Epithelial cell of esophagus (primary cell): ENCODE results near the gene MYOM3.

Experiments used
- DNase-seq: peaks from one replicate; pipeline ENCODE4 v3.0.0; 2010; ENCODE audit warnings: low read depth
- H3K4me3 ChIP-seq: 2 replicates; pipeline ENCODE4 v1.5.1; 2011; ENCODE audit warnings: mild to moderate bottlenecking, low read length, control low read depth
- CTCF ChIP-seq: IDR thresholded peaks from 2 replicates; pipeline ENCODE4 v1.5.1; 2011; ENCODE audit warnings: low read depth, mild to moderate bottlenecking, low read length, control low read depth, inconsistent platforms; ENCODE audit not compliant: insufficient read depth; ENCODE audit errors: missing control alignments

The MYOM3 gene

GRCh38 chr1:24109166-24109483 lies 2.8 kb downstream of the MYOM3 start:
- TF ChIP-seq CTCF, result no peak
- DNase-seq, result no peak
- H3K4me3 ChIP-seq, result no peak overlapping the region

GRCh38 chr1:24108334-24109165 lies 3.4 kb downstream of the MYOM3 start:
- peak; percentile 97 for DNase-seq
- TF ChIP-seq CTCF, result no peak
- no peak overlapping the region for H3K4me3 ChIP-seq

- no peak for TF ChIP-seq CTCF
- peak; percentile 62 for DNase-seq
- H3K4me3 ChIP-seq, result no peak overlapping the region
Measured at GRCh38 chr1:24107462-24108138, 4.3 kb downstream of the MYOM3 start.

GRCh38 chr1:24105368-24106160 lies 6.4 kb downstream of the MYOM3 start:
- H3K4me3 ChIP-seq, result no peak overlapping the region
- TF ChIP-seq CTCF, result no peak
- DNase-seq, result no peak

- DNase-seq, result no peak
- no peak overlapping the region for H3K4me3 ChIP-seq
- no peak for TF ChIP-seq CTCF
Measured at GRCh38 chr1:24104854-24105253, 7.1 kb downstream of the MYOM3 start.

GRCh38 chr1:24103879-24104278 lies 8.1 kb downstream of the MYOM3 start:
- no peak overlapping the region for H3K4me3 ChIP-seq
- TF ChIP-seq CTCF, result no peak
- DNase-seq, result no peak
